T follicular helper cell (primary cell): ENCODE measurements around the gene AMMECR1.
A peak's percentile ranks its signal among the peaks of the same experiment; 100 is the strongest.
"Not testable (repeated sequence)": the region's sequence is repeated elsewhere in the genome, so short reads cannot be mapped to it uniquely, and the experiment has no call there.

ENCODE experiments used
- DNase-seq: peaks from one replicate; pipeline ENCODE4 v3.0.0-alpha.2; 2020; ENCODE audit warnings: low read depth

Gene AMMECR1

DNA sequence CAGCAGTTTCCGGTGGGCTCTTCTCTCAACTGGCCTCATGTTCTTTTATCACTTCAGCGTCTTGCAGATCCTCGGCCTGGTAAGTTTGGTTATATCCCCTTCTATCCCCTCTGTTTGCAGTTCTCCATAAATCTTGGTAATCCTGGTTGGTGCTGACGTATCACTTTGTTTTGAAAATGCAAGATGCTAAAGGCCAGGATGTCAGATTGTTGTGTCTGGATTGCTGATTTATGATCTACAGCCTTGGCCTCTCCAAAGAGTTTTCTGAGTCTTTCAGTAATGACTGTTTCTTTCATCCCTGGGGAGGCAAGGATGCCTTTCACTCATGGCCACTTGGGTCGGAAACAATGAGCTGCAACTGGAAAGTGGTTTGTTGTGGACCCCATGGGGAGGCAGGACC lies 146.4 kb downstream of the AMMECR1 start:
- DNase-seq = no peak

- no peak for DNase-seq
Observed at GRCh38 chrX:110170029-110170428, 147.9 kb downstream of the AMMECR1 start.

DNA sequence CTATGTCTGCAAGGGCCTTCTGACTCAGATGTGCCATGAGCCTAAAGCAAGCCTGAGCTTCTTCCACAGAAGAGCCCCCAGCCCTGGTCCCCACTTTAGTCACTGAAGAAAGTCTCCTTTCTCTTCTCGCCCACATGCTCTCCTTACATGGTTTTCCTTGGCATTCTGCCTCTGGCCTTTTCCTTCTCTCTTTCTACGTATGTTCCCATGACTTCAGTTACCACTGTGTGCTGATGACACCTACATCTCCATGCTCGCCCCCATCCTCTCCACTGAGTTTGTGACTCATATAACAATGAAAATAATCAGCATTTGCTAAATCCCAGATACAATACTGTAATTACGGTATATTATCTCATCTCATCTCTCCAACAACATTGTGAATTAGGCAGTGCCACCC lies 149.3 kb downstream of the AMMECR1 start:
- no peak for DNase-seq

DNA sequence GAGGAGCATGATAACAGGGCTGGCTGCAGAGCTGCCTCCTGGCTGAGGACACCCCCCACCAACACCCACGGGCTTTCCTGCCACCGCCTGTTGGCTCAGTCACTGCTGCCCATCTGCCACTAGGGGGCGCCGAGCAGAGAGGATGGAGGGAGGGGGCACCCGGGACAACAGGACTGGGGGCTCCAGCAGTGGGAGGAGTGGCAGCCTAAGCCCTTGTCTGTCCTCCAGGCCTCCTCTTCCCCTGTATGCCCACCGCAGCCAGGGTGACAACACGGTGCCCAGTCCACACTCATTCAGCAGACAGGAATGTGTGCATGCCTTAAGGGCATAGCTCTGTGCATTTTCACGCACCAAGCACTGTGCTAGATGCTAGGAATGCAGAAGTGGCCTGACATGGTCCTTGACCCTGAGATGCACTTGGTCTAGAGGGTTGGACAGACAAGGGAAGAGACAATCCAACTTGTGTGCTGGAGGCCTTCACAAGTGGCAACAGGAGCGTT lies 149.9 kb downstream of the AMMECR1 start:
- peak; percentile 30 for DNase-seq

GRCh38 chrX:110163488-110163887 lies 154.4 kb downstream of the AMMECR1 start:
- no peak for DNase-seq

GRCh38 chrX:110162867-110163266 lies 155.0 kb downstream of the AMMECR1 start:
- no peak for DNase-seq

DNA sequence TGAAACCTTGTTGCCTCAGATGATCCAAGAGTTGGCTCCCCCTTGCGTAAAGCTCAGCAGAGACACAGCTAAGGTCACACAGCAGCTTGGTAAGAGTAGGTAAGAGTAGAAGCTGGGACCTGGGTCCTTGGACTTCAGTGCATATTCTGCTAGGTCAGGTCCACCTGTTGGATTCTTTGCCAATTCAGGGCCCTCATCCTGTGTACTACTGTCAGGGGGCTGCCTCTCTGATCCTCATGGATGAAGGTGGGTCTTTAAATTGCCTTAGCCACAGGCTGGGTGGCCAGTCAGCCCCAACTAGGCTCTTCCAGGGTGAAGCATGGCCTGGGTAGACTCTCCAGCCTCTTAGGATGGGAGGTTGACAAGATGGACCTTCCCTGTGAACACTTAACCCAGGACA lies 155.8 kb downstream of the AMMECR1 start:
- DNase-seq = no peak

GRCh38 chrX:110161361-110161686 lies 156.6 kb downstream of the AMMECR1 start:
- DNase-seq = no peak

- no peak for DNase-seq
Observed at GRCh38 chrX:110159865-110160264, 158.0 kb downstream of the AMMECR1 start.

DNA sequence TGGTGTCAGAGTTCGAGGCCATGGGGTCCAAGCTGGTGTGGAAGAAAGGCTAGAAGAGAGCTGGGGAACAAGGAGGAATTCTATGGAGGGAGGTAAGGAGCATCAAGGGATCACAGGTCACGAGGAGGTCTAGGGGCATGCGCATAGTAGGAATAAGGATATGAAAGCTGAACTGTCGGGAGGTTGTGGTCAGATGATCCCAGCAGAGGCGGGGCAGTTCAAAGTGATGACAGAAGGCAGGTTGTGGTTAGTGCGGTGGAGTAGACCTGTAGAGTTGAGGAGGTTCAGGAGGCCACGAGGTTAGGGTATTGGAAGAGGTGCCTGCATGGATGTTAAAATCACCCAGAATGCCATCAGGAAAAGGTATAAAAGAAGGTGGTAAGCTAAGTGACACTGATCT lies 158.7 kb downstream of the AMMECR1 start:
- no peak for DNase-seq

DNA sequence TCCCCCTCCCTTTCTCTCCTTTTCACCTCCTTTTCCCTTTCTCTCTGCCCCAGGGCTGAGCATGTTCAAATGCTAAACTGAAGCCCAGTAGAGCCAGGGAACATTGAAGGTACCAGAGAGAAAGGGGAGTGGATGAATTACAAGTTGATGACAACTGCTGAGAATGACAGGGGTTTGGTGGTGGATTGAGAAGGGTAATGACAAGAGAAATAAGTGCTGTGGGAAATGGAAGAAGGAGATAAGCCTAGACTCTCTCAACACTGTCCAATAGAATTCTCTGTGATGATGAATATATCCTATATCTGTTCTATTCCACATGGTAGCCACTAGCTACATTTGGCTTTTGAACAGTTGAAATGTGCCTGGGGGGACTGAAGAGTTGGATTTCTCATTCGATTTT lies 160.4 kb downstream of the AMMECR1 start:
- DNase-seq = no peak

- no peak for DNase-seq
Observed at GRCh38 chrX:110156167-110156754, 161.6 kb downstream of the AMMECR1 start.

DNA sequence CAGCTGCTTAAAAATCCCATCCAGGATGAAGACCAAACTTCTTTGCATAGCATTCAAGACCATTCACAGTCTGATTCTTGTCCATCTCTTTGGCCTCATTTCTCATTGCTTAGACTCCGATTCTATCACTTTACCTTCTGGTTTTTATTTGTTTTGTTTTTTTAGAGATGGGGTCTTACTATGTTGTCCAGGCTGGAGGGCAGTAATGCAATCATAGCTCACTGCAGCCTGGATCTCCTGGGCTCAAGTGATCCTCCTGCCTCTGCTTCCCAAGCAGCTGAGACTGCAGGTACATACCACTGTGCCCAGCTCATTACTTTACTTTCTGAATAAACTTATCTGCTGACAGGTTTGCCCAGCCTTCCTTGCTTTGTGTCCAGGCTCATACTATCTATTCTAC lies 162.1 kb downstream of the AMMECR1 start:
- DNase-seq = no peak

DNA sequence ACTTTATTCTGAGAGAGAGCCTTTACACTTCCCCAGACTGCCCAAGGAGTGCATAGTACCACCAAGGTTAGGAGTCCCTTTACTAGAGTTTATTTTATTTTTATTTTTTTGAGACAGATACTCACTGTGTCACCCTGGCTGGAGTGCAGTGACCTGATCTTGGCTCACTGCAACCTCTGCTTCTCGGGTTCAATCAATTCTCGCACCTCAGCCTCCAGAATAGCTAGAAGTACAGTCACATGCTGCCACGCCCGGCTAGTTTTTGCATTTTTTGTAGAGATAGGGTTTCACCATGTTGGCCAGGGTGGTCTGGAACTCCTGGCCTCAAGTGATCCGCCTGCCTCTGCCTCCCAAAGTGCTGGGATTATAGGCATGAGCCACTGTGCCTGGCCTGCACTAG lies 163.6 kb downstream of the AMMECR1 start:
- not testable (repeated sequence) for DNase-seq

DNA sequence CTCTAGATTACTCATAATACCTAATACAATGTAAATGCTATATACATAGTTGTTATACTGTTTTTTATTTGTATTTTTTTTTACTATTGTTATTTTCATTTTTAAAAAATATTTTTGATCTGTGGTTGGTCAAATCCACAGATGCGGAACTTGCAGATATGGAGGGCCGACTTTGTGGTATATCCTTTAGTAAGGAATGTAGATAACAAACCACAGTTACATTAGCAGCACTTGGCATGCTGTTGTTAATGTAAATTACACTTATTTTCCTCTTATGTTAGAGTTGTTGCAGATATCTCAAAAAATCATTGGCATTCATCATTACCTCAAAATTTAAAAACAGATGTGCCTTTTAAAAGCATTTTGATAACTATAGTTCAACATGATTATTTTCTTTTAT lies 164.0 kb downstream of the AMMECR1 start:
- no peak for DNase-seq

- no peak for DNase-seq
Observed at GRCh38 chrX:110153244-110153643, 164.6 kb downstream of the AMMECR1 start.

- no peak for DNase-seq
Observed at GRCh38 chrX:110146521-110146920, 171.4 kb downstream of the AMMECR1 start.

DNA sequence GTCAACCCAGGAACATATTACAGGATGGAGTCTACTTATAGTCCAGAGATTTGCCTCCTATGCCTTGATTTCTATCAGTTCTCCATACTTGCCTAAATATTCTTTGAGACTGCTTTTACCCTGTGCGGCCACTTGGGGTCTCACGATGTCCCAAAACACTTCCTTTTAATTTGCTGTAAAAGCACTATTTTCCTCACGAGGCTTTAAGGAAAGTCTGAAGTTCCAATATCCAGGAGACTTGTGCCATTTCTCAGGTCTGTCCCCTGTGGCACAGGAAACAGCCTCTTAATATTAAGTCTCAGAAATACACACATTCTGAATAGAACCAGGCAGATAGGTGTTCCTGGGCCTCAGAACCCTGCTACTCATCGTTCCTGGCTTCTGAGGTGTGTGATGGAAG lies 172.0 kb downstream of the AMMECR1 start:
- no peak for DNase-seq

- DNase-seq = no peak
Observed at GRCh38 chrX:110145311-110145710, 172.6 kb downstream of the AMMECR1 start.
